ES-I3 (cell line): Measurements from ENCODE around the gene SLC34A3.

Experiments used
- H3K36me3 ChIP-seq: 2 replicates; pipeline ENCODE4 v1.6.1; 2013; ENCODE audit warnings: mild to moderate bottlenecking, low read length, control low read depth, moderate library complexity; ENCODE audit not compliant: insufficient read depth
- H3K4me1 ChIP-seq: 2 replicates; pipeline ENCODE4 v1.6.1; 2013; ENCODE audit warnings: mild to moderate bottlenecking, control low read depth, low read length; ENCODE audit not compliant: insufficient read depth
- H3K9ac ChIP-seq: 2 replicates; pipeline ENCODE4 v1.6.1; 2013; ENCODE audit warnings: low read depth, mild to moderate bottlenecking, low read length, moderate library complexity
- H3K9me3 ChIP-seq: 2 replicates; pipeline ENCODE4 v1.6.1; 2013; ENCODE audit warnings: mild to moderate bottlenecking, low read length, moderate library complexity; ENCODE audit not compliant: control insufficient read depth, insufficient read depth

Gene SLC34A3

GRCh38 chr9:137278721-137279711 lies 48.3 kb downstream of the SLC34A3 start:
- peak overlapping the region; percentile 81; the same call in 1 of the 2 replicates for H3K9ac ChIP-seq
- no peaks in the 10 kb centered on the region for H3K9me3 ChIP-seq
- H3K4me1 ChIP-seq: peaks cover 12% of the 10 kb centered on the region; the same call in 1 of the 2 replicates

DNA sequence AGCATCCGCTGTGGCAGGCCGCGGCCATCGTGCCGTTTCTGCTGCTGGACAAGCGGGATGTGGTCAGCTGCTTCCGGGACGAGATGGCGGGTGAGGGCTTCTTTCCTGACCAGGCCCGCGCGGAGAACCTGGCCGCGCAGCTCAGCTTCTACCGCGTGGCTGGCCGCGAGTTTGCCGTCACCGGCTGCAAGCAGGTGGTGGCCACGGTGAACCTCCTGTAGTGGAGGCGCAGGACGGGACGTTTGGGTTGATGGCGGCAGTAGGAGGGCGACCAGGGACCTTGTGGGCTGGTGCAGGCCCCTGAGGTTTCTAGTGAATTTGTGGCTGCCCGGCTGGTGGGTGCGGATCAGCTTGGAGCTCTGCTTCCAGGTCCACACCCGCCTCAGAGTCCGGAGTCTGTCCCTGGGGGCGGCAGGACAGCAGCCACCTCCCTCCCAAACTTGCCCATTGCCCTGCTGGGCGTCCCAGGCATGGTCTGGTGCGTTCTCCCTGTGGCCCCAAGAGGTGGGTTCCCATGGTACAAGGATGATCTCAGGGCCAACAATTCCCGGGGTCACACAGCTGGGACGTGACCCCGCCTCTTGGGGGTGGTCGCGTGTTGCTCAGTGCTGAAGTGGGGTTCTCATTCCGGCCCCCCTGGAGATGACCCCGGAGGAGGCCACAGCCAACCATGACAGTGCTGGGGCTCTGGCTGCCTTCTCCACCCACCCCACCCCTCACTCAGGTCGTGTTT lies 49.2 kb downstream of the SLC34A3 start:
- Histone ChIP-seq H3K36me3 (no peaks in the 10 kb centered on the region), H3K4me1 (peaks cover 12% of the 10 kb centered on the region; the same call in 1 of the 2 replicates), H3K9me3 (no peaks in the 10 kb centered on the region), H3K9ac (no peak overlapping the region)

More at GRCh38 chr9:137278721-137279711, 48.3 kb downstream of the SLC34A3 start:
- no peaks in the 10 kb centered on the region for H3K36me3 ChIP-seq

GRCh38 chr9:137280474-137281344 lies 50.0 kb downstream of the SLC34A3 start:
- Histone ChIP-seq H3K9me3 (no peaks in the 10 kb centered on the region), H3K36me3 (no peaks in the 10 kb centered on the region), H3K4me1 (peaks cover 11% of the 10 kb centered on the region; the same call in 1 of the 2 replicates), H3K9ac (peak overlapping the region; percentile 63)

GRCh38 chr9:137281345-137282116 lies 50.8 kb downstream of the SLC34A3 start:
- Histone ChIP-seq H3K9me3 (no peaks in the 10 kb centered on the region), H3K9ac (peak overlapping the region; percentile 63), H3K36me3 (no peaks in the 10 kb centered on the region), H3K4me1 (peaks cover 3% of the 10 kb centered on the region; the same call in 1 of the 2 replicates)
